Neural cell (in vitro differentiated cells): Measurements from ENCODE around the gene ADIPOR2. TPM values are rescaled to one million over a fixed set of nuclear protein-coding genes. Genes with fewer than 3 reads are reported as not detected.

Experiments used
- H2AFZ ChIP-seq: fragments of 200-600, 300-800 bp; sonication (generic), shearing (Covaris generic); 2 replicates; pipeline ENCODE4 v1.6.0; 2014; ENCODE audit warnings: low read depth, mild to moderate bottlenecking, antibody characterized with exemption, low read length, moderate library complexity
- H3F3A ChIP-seq: fragments of 200-600 bp; shearing (Covaris generic); 2 replicates; pipeline ENCODE4 v1.6.1; 2016; ENCODE audit warnings: mild to moderate bottlenecking, moderate library complexity, mixed read lengths, antibody characterized with exemption, low read length; ENCODE audit not compliant: insufficient read depth, poor library complexity, severe bottlenecking
- H3K27ac ChIP-seq: fragments of 200-600, 300-800 bp; sonication (generic), shearing (Covaris generic); 2 replicates; pipeline ENCODE4 v1.5.1; 2014; ENCODE audit warnings: mild to moderate bottlenecking, low read length, moderate library complexity
- H3K27me3 ChIP-seq: fragments of 300-800, 200-600 bp; sonication (generic), shearing (Covaris generic); 2 replicates; pipeline ENCODE4 v1.6.0; 2014; ENCODE audit warnings: mild to moderate bottlenecking, low read depth, low read length, moderate library complexity; ENCODE audit not compliant: insufficient read depth
- H3K36me3 ChIP-seq: fragments of 300-800, 200-600 bp; sonication (generic), shearing (Covaris generic); 2 replicates; pipeline ENCODE4 v1.5.1; 2014; ENCODE audit warnings: mild to moderate bottlenecking, antibody characterized with exemption, low read length, moderate library complexity; ENCODE audit not compliant: insufficient read depth
- H3K4me2 ChIP-seq: fragments of 300-800, 200-600 bp; sonication (generic), shearing (Covaris generic); 2 replicates; pipeline ENCODE4 v1.6.0; 2014; ENCODE audit warnings: mild to moderate bottlenecking, low read length
- H3K4me3 ChIP-seq: fragments of 300-800, 200-600 bp; sonication (generic), shearing (Covaris generic); 2 replicates; pipeline ENCODE4 v1.5.1; 2014; ENCODE audit warnings: mild to moderate bottlenecking, low read length, moderate library complexity
- H3K79me2 ChIP-seq: fragments of 200-600 bp; shearing (Covaris generic); replicated peaks from 2 replicates; pipeline ENCODE4 v1.6.0; 2014; ENCODE audit warnings: mild to moderate bottlenecking, low read length, moderate library complexity; ENCODE audit not compliant: insufficient read depth
- H3K9ac ChIP-seq: fragments of 300-800, 200-600 bp; sonication (generic), shearing (Covaris generic); 2 replicates; pipeline ENCODE4 v1.6.1; 2016; ENCODE audit warnings: mild to moderate bottlenecking, low read length, mixed read lengths
- H3K9me2 ChIP-seq: fragments of 200-600 bp; shearing (Covaris generic); 2 replicates; pipeline ENCODE4 v1.6.1; 2016; ENCODE audit warnings: mild to moderate bottlenecking, low read length, mixed read lengths; ENCODE audit not compliant: insufficient read depth
- H3K9me3 ChIP-seq: fragments of 200-600, 300-800 bp; sonication (generic), shearing (Covaris generic); 2 replicates; pipeline ENCODE4 v1.6.1; 2016; ENCODE audit warnings: mild to moderate bottlenecking, mixed run types, low read length, moderate library complexity, mixed read lengths
- H4K20me1 ChIP-seq: fragments of 200-600 bp; shearing (Covaris generic); 2 replicates; pipeline ENCODE4 v1.6.1; 2016; ENCODE audit warnings: mild to moderate bottlenecking, mixed run types; ENCODE audit not compliant: insufficient read depth
- EP300 ChIP-seq: fragments of 450-650 bp; conservative IDR thresholded peaks from 2 replicates; pipeline ENCODE4 v1.6.1; 2014; ENCODE audit warnings: antibody characterized with exemption, mild to moderate bottlenecking, moderate library complexity; ENCODE audit not compliant: poor library complexity, severe bottlenecking
- EZH2 ChIP-seq: fragments of 200-600, 300-800 bp; shearing (Covaris generic), sonication (generic); IDR thresholded peaks from 2 replicates; pipeline ENCODE4 v1.6.1; 2014; ENCODE audit warnings: antibody characterized with exemption, low read length, borderline replicate concordance, mild to moderate bottlenecking; ENCODE audit not compliant: insufficient read depth, poor library complexity, severe bottlenecking
- MXI1 ChIP-seq: fragments of 450-650 bp; conservative IDR thresholded peaks from 2 replicates; pipeline ENCODE4 v1.6.1; 2014; ENCODE audit warnings: antibody characterized with exemption, mild to moderate bottlenecking; ENCODE audit not compliant: poor library complexity, severe bottlenecking
- POLR2AphosphoS5 ChIP-seq: IDR thresholded peaks from 2 replicates; pipeline ENCODE4 v1.6.1; 2012
- RAD21 ChIP-seq: fragments of 450-650 bp; conservative IDR thresholded peaks from 2 replicates; pipeline ENCODE4 v1.6.1; 2014; ENCODE audit warnings: antibody characterized with exemption, mild to moderate bottlenecking, moderate library complexity
- REST ChIP-seq: IDR thresholded peaks from 2 replicates; pipeline ENCODE4 v1.6.1; 2012; ENCODE audit warnings: borderline replicate concordance
- SMC3 ChIP-seq: fragments of 450-650 bp; conservative IDR thresholded peaks from 2 replicates; pipeline ENCODE4 v1.6.1; 2014; ENCODE audit warnings: antibody characterized with exemption, mild to moderate bottlenecking, moderate library complexity; ENCODE audit not compliant: poor library complexity
- TAF1 ChIP-seq: IDR thresholded peaks from 2 replicates; pipeline ENCODE4 v1.6.1; 2012; ENCODE audit warnings: low read depth
- polyA plus RNA-seq: library from polyadenylated mRNA; depleted of rRNA; stranded (reverse); fragments of >200 nt; gene quantifications from 2 replicates; pipeline ENCODE4 v1.2.3, GENCODE V29; 2014
- TF ChIP-seq, protein P1 (sequence below): fragments of 450-650 bp; IDR thresholded peaks from 2 replicates; pipeline ENCODE4 v1.5.1; 2014; ENCODE audit warnings: antibody characterized with exemption, mild to moderate bottlenecking, moderate library complexity; ENCODE audit not compliant: poor library complexity, severe bottlenecking

ADIPOR2 gene
- polyA plus RNA-seq, 1 donor from 2014 or later: 18.5 TPM

DNA sequence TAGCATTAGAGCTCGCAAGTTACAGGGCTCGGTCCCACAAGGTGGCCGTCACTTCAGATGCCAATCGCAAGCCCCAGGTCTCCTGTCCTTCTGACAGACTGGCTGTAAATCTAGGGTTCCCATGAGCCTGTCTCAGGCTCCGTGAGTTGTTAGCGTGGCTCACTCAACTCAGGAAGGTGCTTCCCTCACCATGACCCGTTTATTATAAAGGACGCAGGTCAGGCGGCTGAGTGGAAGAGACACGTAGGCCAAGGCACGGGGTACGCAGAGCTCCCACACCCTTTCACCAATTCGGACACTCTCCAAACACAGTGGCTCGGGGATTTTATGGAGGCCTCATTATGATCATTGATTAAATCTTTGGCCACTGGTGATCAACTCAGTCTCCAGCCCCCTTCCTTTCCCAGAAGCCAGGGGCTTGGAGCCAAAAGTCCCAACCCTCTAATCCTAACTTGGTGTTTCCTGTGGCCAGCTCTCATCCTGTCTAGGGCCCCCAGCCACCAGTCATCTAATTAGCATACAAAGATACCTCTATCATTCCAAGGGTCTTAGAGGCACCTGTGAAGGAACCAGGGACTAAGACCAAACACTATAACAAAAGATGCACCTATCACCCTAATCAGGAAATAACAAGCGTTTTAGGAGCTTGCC is 103.7 kb downstream of the ADIPOR2 start:
- H3K9ac ChIP-seq: no peak overlapping the region
- no peak overlapping the region for H3K27ac ChIP-seq
- no peak overlapping the region for H3K4me3 ChIP-seq
- no peaks in the 10 kb centered on the region for H3K9me3 ChIP-seq
- no peaks in the 10 kb centered on the region for H4K20me1 ChIP-seq
- H3F3A ChIP-seq: no peaks in the 10 kb centered on the region
- no peak overlapping the region for H2AFZ ChIP-seq
- TF ChIP-seq SMC3: no peak
- no peak for TF ChIP-seq REST
- no peak for TF ChIP-seq POLR2AphosphoS5
- H3K27me3 ChIP-seq: no peaks in the 10 kb centered on the region
- H3K9me2 ChIP-seq: no peaks in the 10 kb centered on the region
- no peaks in the 10 kb centered on the region for H3K79me2 ChIP-seq
- H3K4me2 ChIP-seq: no peak overlapping the region
- H3K36me3 ChIP-seq: no peaks in the 10 kb centered on the region

- Histone ChIP-seq H4K20me1 (no peaks in the 10 kb centered on the region), H3K36me3 (no peaks in the 10 kb centered on the region), H3K27me3 (no peaks in the 10 kb centered on the region), H3K9me3 (no peaks in the 10 kb centered on the region), H3K9me2 (no peaks in the 10 kb centered on the region), H3K9ac (peak overlapping the region; percentile 16), H2AFZ (no peak overlapping the region), H3K4me3 (no peak overlapping the region), H3K79me2 (no peaks in the 10 kb centered on the region), H3F3A (no peaks in the 10 kb centered on the region), H3K27ac (no peak overlapping the region), H3K4me2 (no peak overlapping the region)
- no peak for TF ChIP-seq TAF1
- TF ChIP-seq, protein P1, sequence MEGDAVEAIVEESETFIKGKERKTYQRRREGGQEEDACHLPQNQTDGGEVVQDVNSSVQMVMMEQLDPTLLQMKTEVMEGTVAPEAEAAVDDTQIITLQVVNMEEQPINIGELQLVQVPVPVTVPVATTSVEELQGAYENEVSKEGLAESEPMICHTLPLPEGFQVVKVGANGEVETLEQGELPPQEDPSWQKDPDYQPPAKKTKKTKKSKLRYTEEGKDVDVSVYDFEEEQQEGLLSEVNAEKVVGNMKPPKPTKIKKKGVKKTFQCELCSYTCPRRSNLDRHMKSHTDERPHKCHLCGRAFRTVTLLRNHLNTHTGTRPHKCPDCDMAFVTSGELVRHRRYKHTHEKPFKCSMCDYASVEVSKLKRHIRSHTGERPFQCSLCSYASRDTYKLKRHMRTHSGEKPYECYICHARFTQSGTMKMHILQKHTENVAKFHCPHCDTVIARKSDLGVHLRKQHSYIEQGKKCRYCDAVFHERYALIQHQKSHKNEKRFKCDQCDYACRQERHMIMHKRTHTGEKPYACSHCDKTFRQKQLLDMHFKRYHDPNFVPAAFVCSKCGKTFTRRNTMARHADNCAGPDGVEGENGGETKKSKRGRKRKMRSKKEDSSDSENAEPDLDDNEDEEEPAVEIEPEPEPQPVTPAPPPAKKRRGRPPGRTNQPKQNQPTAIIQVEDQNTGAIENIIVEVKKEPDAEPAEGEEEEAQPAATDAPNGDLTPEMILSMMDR: no peak
Observed at GRCh38 chr12:1795221-1795784, 104.4 kb downstream of the ADIPOR2 start.

DNA sequence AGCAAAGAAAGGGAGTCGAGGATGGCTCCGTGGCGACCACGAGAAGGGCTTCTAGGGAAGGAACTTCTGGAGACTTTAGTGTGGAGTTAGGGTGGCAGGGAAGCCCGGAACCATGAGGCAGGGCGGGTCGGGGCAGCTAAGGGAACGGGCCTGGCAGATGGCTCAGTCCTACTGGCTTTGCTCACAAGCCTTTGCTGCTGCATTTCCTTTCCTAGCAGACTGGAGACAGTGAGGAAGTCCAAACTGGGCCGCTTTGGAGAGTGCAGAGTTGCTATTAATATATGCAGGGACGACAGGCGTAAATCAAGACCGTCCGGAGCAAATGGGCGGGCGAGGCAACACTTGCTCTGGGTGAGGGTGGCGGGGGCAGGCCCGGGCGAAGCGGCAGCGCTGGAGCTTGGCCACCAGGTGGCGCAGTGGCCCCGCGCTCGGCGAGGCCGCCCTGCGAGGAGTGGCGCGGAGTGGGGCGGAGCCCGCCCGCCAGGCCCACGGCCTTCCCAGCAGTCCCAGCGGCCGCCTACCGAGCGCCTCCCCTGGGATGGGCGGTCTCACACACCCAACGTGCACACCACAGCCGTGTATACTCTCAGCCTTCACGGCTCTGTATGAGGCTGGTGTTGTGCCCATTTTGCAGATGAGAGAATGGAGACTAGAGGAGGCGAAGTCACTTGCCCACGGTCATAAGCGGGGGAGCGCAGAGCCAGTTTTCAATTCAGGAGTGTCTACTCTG is 105.1 kb downstream of the ADIPOR2 start:
- Histone ChIP-seq H4K20me1 (no peaks in the 10 kb centered on the region), H3K4me3 (peak overlapping the region; percentile 46), H2AFZ (no peak overlapping the region), H3K9ac (peak overlapping the region; percentile 16), H3K4me2 (no peak overlapping the region), H3K36me3 (no peaks in the 10 kb centered on the region), H3K27me3 (no peaks in the 10 kb centered on the region), H3K9me3 (no peaks in the 10 kb centered on the region), H3K79me2 (no peaks in the 10 kb centered on the region), H3K9me2 (no peaks in the 10 kb centered on the region), H3F3A (no peaks in the 10 kb centered on the region), H3K27ac (no peak overlapping the region)
- TF ChIP-seq POLR2AphosphoS5 (no peak), TAF1 (no peak), EZH2 (no peak), EP300 (no peak), RAD21 (peak; percentile 98), REST (no peak), MXI1 (peak; percentile 32), SMC3 (peak; percentile 100)
